Activated CD4-positive, alpha-beta T cell treated with anti-CD3 and anti-CD28 coated beads, Interleukin-2, amount 50 U/mL, for 4 hours (primary cell): Measurements from ENCODE around the gene PIP5K1C.

Experiments
- DNase-seq, 2 experiments: peaks; one replicate each; pipeline ENCODE4 v3.0.0-alpha.2; 2020

The PIP5K1C gene

DNA sequence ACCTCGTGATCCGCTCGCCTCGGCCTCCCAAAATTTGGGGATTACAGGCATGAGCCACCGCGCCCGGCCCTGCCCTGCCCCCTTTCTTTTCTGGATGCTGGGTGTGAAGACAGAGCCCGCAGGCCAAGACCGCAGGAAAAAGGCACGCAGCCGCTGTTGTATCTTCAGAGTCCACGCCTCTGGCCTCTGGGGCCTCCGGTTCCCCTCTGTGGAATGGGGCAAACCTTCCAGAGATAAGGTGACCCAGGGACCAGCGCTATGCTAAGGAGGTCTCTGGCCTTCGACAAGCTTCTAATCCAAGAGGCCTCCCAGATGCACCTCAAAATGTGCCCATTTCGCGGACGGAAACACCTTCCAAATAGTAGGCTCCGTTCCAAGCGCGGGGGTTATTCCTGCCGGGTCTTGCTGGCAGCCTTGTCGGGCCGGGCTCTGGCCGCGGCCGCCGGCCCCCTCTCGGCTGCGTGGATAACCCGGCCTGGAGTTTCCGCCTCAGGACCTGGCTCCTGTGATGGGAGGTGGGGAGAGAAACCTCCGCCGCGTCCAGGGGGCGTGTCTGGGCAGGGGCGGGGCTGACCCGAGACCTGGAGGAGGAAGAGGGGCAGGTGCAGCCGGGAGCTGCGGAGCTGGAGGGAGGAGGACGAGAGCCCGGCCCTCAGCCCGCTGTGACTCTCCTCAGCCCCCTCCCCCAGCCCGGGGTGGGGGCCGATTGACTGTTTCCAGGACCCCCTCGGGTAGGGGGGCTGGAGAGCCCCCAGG, 21.0 kb upstream of the PIP5K1C start:
- DNase-seq = peak; percentile 88 to 91

DNA sequence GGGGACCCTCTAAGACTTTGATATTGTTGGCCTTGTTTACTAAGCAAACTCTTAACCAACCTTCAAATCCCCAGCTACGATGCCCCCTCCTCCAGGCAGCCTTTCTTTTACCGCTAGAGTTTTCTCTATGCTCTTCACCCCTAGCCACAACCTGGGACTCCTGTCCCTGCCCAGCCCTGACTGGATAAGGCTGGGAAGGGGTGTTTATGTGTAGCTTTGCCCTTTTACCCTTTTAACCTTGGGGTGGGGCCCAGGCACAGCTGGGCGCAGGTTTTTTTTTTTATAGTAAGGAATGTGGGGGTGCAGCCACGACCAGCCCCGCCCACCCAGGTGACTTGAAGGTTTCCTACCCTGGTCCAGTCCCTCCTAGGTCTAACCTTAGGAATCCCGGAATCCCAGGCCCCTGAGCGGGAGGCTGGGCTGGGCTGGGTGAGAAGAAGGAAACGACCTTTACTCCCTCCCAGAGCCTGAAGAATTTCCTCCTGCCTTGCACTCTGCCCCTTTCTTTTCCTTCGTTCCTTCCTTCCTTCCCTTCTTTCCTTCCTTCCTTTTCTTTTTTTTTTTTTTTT, 20.2 kb upstream of the PIP5K1C start:
- DNase-seq = no peak

DNA sequence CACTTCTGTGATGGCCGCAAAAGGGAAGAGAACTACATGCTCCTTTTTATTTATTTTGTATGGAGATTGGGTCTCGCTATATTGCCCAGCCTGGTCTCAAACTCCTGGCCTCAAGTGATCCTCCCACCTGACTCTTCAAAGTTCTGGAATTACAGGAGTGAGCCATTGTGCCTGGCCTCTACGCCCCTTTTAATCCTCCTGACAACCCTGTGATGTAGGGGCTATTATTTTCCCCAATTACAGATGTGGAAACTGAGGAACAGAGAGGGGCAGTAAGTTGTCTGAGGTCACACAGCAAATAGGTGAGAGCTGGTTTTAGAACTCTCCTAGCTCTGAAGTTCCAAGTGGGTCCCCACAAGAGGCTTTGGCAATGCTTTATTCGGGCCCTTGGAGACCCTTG, 19.6 kb upstream of the PIP5K1C start:
- no peak for DNase-seq

DNA sequence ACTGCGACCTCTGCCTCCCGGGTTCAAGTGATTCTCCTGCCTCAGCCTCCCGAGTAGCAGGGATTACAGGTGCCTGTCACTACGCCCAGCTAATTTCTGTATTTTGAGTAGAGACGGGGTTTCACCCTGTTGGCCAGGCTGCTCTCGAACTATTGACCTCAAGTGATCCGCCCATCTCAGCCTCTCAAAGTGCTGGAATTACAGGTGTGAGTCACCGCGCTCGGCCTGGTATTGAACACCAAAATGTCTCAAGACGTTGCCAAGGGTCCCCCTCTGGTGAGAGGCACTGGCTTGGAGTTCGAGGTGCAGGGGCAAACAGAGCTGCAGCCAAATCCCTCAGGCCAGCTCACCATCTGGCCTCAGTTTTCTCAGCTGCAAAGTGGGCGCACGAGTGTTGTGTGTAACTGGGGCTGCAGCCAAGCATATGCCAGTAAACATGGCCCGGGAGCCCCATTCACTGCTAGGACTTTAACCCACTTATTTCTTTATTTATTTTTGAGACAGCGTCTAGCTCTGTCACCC, 15.9 kb upstream of the PIP5K1C start:
- no peak for DNase-seq

DNA sequence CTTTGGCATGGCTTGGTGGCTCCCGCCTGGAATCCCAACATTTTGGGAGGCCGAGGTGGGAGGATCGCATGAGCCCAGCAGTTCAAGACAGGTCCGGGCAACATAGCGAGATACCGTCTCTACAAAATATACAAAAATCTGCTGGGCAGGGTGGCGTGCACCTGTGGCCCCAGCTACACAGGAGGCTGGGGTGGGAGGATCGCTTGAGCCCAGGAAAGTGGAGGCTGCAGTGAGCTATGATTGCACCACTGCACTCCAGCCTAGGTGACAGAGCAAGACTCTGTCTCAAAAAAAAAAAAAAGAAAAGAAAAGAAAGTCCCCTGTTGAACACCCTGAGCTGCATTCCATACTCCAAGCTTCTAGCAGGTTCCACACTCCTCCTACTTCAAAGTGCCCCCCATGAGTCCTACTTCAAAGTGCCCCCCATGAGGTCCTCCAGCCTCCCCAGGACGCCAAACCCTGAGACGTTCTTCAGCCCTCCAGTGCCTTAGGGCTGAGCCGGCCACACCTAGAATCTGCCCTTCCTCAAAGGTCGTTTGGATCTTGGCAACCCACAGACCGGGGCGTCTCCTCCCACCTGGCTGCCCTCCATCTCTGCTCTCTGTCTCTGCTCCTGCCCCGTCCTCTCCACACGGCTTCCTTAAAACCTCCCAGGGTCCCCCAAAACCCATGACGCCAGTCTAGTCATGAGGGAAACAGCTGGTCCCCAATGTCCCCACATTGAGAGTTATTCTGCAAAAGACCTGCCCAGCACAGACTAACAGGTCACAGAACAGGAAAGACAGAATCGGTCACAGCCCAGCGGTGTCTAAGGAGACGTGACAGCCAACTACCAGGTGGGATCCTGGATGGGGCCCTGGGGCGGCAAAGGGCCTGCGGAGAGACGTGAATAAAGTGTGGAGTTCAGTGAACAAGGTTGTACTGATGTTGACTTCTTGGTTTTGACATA, 12.7 kb upstream of the PIP5K1C start:
- no peak for DNase-seq

DNA sequence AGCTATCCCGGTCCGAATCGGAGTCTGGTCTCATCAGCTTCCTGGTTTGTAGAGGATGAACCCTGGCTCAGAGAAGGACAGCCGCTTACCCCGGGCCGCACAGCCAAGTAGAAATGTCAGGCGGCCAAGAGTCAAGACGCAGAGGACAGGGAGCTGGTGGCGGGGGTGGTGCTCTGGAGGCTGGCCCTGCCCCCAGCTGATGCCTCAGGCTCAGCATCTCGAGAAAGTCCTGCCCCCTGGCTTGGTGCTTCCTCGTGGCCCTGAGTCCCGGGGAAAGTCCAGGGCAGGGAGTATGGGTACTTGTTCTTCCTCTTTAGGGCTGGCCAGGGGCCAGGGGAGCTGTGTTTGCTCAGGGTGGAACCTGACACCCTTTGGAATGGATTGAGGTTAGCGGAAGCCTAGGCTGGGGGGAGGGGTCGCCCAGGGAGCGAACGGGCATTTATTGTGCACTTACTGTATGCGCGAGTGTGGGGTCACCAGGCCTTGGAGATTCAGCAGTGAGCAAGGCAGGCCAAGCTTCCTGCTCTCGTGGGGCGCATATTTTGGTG, 10.1 kb upstream of the PIP5K1C start:
- DNase-seq = no peak

DNA sequence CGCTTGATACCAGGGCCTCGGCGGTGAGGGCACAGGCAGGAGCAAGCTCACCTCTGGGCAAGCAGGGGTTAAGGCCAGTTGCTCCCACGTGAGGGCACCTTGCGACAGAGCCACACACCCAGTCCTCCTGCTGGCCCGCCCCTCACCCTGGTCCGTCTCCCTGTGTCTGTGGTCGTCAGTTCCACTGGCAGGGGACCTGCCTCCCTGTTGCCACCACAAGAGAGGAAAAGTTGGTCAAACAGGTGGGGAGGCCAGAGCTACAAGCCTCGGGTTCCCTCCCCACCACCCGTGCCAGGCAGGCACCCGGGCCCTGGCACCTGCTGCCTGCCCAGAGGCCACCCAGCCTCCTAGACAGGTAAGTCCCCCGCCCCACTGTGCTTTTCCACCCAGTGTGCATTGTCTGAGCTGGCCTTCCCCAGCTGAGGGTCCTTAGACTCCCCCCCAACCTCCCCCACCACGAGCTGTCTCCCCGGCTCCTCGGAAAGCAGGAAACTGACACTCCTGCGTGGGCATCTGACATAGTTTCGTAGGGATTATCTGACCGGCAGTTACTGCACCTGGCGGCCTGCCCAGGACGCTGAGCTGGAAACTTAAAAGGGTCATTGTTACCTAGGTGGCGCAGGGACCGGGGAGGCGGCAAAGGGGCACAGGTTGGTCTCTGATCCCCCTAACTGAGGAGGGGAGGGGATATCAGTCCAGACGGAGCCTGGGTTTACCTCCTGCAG, 8.1 kb upstream of the PIP5K1C start, which contains the start of gene TJP3:
Gene TJP3 (plus strand): TSS at position 178 of the 725 bp plus-strand sequence. CDS start 20,049 bp downstream, outside the sequence.
- no peak for DNase-seq

DNA sequence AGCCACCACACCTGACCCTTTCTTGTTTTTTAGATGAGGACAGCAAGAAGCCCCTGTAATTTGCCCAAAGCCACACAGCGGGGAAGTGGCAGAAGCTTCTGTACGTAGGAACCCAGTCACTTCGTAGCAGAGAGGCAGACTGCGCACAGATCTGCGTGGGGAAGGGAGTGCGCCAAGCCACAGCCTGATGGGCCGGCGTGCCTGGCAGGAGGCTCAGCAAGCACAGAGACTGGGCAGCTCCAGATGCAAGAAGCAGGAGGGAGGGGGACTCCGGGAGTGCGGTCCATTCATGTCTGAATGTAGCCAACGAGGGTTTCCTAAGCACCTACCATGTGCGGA, 7.6 kb upstream of the PIP5K1C start:
- DNase-seq = no peak

DNA sequence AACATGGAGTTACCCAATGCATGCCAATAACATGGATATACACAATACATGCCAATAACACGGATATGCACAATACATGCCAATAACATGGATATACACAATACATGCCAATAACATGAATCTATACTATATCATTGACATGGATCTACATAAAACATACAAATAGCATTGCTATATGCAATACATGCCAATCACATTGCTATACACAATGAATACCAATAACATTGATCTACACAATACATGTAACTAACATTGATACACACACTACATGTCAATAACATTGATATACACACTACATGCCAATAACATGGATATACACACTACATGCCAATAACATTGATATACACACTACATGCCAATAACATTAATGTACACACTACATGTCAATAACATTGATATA, 932 bp upstream of the PIP5K1C start:
- no peak for DNase-seq

DNA sequence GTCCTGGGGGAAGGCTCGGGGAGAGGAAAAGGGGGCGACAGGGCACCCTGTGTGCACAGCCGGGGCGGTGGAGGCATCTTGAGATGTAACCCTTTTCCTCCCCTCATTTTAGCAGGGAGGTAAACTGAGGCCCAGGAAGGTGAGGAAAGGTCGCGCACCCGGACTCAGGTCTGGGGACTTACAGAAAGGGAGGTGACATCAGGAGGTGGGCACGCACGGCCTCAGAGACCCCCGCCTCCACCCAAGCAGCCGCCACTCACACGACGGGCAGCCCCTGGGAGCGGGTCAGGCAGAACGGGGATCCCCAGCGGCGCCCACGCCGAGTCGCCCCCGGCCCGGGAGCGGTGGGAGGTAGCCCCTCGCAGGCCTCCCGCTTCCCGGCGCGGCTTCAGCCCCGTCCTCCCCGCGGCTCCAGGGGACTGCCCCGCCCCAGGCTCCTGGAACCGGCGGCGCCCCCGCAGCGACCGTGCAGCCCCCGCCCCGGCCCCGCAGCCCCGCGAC, 477 bp downstream of the PIP5K1C start:
- DNase-seq = no peak

DNA sequence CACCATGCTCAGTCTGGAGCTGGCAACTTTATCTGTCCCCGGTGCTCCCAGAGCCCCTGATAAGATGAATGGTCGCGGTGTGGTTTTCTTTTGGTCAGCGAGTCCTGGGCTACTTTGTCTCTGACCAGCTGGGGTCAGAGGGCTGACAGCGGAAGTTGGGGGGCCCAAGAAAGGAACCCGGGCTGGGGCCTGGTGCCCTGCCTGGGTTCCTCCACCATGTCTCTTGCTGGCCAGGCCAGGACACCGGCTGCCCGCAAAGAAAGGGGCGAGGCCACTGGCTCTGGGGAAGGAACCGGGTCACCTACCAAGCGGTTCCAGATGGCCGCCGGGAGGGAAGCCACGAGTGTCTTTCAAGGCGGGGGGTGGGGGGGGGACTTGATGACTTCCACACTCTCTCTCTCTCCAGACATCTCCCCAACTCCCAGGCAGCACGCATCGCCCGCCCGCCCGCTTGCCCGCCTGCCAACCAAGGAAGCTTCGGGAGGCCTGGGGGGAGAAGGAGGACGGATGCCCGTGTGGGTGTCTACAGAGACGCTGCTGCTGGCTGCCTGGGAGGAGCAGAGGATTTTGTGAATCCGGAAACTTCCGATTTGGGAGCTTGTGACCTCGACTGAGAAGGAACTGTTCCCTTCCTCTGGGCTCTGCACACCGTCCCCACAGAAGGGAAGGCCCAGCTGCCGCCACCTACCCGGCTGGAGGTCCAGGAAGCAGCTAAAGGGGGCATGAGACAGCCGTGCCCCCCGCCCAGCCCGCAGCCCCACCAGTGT, 1.1 kb downstream of the PIP5K1C start:
- peak in 1 of 2 experiments; percentile 11 for DNase-seq

DNA sequence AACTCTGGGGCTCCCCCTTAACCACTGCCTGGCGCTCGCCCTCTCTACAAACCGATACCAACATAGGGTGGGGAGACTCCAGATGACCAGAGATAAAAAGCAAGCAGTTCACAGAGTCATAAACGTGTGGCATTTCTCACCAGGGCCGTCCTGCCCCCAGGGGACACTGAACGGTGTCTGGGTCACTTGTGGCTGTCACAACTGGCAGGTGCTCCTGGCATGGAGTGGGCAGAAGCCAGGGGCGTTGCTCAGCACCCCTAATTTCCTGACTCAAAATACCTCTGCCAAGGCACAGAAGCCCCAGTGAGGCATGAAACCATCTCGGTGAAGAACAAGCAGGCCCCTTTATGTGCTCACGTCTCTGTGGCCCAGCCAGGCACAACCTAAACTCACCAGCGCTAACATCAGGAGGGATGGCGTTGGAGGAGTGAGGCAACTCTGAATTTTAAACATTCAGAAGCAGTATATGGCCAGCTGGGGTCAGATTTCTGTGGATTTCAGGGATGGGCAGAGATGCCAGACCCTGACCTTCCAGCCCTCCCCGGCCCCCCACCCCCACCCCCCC, 1.8 kb downstream of the PIP5K1C start:
- DNase-seq = no peak

DNA sequence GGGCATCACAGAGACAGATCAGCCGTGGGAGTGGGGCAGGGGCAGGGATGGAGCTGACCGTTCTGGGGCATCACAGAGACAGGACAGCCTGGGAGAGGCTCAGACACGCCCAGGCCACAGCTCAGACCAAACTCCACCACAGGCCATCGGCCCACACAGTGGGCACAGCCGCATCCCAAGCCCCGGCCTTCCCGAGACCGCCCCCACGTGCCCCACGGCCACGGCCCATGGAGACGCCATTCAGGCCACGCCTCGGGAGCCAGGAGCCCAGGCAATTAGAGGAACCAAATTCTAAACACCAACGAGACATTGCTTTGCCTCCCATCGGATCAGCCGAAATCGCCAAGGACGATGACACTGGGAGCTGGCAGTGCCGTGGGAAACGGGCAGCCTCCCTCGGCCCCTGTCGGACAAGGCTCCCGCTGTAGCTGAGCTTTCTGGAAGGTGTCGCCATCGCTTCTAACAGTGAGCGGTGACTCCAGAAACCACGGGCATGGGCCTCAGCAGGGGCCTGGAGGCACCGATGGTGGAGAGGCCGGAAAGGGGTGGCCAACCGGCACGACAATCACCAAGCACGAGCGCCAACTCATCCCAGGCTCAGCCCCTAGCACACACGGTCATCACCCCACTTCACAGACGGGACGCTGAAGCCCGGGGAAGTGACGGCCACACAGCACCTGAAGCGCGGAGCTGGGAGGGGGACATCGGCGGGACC, 2.4 kb downstream of the PIP5K1C start:
- DNase-seq = no peak

DNA sequence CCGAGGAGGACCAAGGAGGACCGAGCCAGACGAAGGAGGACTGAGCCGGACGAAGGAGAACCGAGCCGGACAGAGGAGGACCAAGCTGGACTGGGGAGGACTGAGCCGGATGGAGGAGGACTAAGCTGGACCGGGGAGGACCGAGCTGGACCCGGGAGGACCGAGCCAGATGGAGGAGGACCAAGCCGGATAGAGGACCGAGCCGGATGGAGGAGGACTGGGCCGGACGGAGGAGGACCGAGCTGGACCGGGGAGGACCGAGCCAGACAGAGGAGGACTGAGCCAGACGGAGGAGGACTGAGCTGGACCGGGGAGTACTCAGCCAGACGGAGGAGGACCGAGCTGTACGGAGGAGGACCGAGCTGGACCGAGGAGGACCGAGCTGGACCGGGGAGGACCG, 3.2 kb downstream of the PIP5K1C start:
- DNase-seq = no peak

DNA sequence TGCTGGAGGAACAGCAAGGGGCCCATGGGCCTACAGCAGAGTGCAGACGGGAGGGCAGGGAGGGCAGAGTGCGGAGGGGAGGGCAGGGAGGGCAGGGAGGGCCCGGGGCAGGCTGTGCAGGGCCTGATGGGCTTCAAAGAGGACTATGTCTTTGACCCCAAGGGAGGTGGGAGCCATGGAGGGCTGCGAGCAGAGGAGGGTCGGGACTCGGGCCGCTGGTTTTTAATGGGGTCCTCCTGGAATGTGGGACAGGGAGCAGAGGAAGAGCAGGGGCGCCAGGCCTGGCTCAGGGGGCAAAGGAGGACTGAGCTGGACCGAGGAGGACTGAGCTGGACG, 3.6 kb downstream of the PIP5K1C start:
- DNase-seq = no peak

DNA sequence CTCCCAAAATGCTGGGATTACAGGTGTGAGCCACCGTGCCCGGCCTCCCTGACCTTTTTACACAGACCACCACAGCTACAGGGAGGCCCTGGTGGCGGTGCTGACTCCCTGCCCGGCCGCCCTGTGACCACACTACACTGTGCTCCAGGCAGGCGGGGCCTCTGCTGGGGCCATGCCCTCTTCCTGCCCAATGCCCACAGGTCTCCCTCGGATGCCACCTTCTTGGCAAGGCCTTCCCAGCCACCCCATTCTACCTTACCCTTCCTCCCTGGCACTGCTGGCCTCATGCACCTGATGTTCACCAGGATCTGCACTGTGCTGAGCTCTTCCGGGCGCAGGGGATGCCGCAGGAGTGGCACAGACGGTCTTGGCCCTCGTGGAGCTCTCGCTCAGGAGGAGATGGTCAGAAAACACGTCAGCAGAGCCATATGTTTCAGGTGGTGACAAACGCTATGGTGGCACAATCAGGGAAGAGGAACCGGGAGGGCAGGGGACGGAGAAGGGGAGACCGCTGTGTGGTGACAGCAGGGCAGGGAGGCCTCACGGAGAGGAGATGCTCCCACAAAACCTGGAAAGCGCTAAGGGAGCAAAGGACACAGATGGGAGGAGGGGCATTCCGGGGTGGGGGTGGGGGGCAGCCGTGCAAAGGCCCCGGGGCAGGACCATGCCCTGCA, 4.1 kb downstream of the PIP5K1C start:
- no peak for DNase-seq

DNA sequence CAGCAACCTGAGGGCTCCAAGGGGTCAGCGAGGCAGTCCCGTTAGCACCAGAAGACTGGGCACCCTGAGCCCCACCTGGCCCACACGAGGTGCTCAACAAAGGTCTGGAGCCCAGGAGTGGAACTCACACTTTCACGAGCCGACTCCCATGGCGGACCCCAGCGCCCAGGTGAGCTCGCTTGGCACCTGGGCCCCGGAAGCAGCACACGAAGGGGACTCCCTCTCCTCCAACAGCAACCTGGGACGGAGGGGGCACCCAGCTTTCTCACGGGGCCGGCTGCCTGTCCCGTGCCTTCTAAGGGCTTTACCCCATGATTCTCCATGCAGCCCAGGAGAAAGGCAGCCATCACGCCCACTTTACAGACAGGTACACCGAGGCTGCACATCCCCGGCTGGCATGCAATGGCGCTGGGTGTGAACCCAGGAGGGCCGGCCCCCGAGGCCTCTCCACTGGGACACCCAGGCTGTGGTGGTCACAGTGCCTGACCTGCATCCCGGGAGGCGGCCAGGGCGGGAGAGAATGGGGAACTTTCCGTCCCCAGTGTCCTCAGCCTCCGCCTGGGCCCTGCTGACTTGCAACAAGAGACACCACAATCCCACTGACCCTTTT, 5.0 kb downstream of the PIP5K1C start:
- DNase-seq = no peak

DNA sequence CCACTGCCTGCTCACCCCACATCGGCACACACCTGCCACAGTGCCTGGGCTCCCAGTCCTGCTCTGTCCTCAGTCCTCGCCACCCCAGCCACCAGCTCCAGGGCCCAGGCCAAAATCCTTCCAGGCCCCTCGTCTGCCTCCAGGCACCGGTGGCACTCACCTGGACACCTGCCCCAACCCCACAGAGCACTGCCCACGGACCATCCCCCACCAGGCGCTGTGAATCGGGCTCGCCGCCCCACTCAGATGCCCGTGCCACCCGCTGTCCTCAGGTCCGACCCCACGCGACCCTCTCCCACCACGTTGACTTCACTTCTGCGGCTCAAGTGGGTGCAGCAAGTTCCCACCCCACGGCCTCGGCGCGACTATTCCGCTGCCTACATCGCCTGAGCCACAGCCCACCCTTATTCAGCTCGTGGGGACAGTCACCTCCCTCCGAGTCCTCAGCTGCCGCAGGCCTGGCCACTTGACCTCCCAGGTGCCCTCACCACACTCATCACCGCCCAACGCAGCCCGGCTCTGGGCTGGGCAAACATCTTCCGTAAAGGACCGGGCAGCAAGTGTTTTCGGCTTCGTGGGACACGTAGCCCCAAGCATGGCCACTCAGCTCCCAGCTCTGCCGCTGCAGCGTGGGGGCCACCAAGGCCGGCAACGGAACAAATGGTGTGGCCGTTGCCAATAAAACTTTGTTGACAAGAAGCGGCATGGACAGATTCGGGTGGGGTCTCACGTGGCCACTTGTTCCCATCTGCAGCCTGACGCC, 5.7 kb downstream of the PIP5K1C start:
- DNase-seq = no peak
